Panc1 (cell line): ENCODE results near the gene PARD3. TPM values are rescaled to one million over a fixed set of nuclear protein-coding genes. Genes with fewer than 3 reads are reported as not detected.

ENCODE experiments used
- ATAC-seq: fragments of 200-7000 bp; cut with Tn5 transposase; 2 replicates; pipeline ENCODE4 v1.9.1; 2020; ENCODE audit warnings: mild to moderate bottlenecking, moderate library complexity
- BruUV-seq: library from RNA; stranded (reverse); fragments of 400-500 nt; replicated peaks from 2 replicates; lab custom pipeline; 2021; lab: Mats Ljungman, UMichigan
- CTCF ChIA-PET: fragments of 300-600 bp; sonication (Branson Sonifier 250); formaldehyde crosslinking; loops from one replicate; lab custom pipeline; 2022; ENCODE audit warnings: antibody characterized with exemption; lab: Charles Lee
- POLR2A ChIA-PET: fragments of 300-600 bp; sonication (Branson Sonifier 250); formaldehyde crosslinking; loops from one replicate; lab custom pipeline; 2022; ENCODE audit warnings: antibody characterized with exemption; lab: Charles Lee
- DNase-seq: peaks from one replicate; pipeline ENCODE4 v3.0.0-alpha.2; 2010; ENCODE audit warnings: low read depth, low spot score
- H3K27ac ChIP-seq: 2 replicates; pipeline ENCODE4 v1.5.1; 2011; ENCODE audit warnings: mild to moderate bottlenecking, low read length, inconsistent platforms
- H3K27me3 ChIP-seq: fragments of 200-500 bp; sonication (Bioruptor generic); 2 replicates; pipeline ENCODE4 v1.6.0; 2014; ENCODE audit warnings: low read length, inconsistent platforms; ENCODE audit not compliant: control insufficient read depth, insufficient read depth
- H3K36me3 ChIP-seq: fragments of 200-500 bp; sonication (Bioruptor generic); 2 replicates; pipeline ENCODE4 v1.5.1; 2014; ENCODE audit warnings: inconsistent platforms, mild to moderate bottlenecking, low read length, moderate library complexity; ENCODE audit not compliant: control insufficient read depth, insufficient read depth
- H3K4me1 ChIP-seq: 2 replicates; pipeline ENCODE4 v1.5.1; 2011; ENCODE audit warnings: inconsistent platforms, mild to moderate bottlenecking, low read length, moderate library complexity; ENCODE audit not compliant: control insufficient read depth, insufficient read depth
- H3K4me3 ChIP-seq, 2 experiments: 2 replicates each; pipeline ENCODE4 v1.5.1; 2011 to 2012; ENCODE audit warnings: low read depth in 2 of 2, low read length in 2 of 2, mild to moderate bottlenecking in 2 of 2, inconsistent platforms in 1 of 2, moderate library complexity in 1 of 2
- H3K9me3 ChIP-seq: fragments of 200-500 bp; sonication (Bioruptor generic); 2 replicates; pipeline ENCODE4 v1.5.1; 2014; ENCODE audit warnings: low read depth, mild to moderate bottlenecking, inconsistent platforms, low read length, moderate library complexity; ENCODE audit not compliant: control insufficient read depth, insufficient read depth
- POLR2AphosphoS5 ChIP-seq: IDR thresholded peaks from 2 replicates; pipeline ENCODE4 v1.6.1; 2012; ENCODE audit warnings: mild to moderate bottlenecking, low read depth, low read length, moderate library complexity
- REST ChIP-seq, 2 experiments: IDR thresholded peaks; 2 replicates each; pipeline ENCODE4 v1.6.1; 2011 to 2012; ENCODE audit warnings: low read depth in 2 of 2, control low read depth in 1 of 2, low read length in 1 of 2, mild to moderate bottlenecking in 1 of 2, moderate library complexity in 1 of 2; ENCODE audit not compliant: insufficient read depth in 1 of 2
- SIN3A ChIP-seq: IDR thresholded peaks from 2 replicates; pipeline ENCODE4 v1.6.1; 2012; ENCODE audit warnings: low read depth, mild to moderate bottlenecking, low read length, moderate library complexity, borderline replicate concordance; ENCODE audit not compliant: insufficient read depth
- TCF7L2 ChIP-seq: IDR thresholded peaks from 2 replicates; pipeline ENCODE4 v1.6.1; 2011; ENCODE audit warnings: mild to moderate bottlenecking, low read depth, low read length, inconsistent platforms
- in situ Hi-C: cut with HindIII; loops from 2 replicates; pipeline ENCODE4 v1.10.0; 2016; ENCODE audit warnings: low sequenced_read_pairs, low pct_unique_long_range_greater_than_20kb
- intact Hi-C: fragments of 100-400 bp; cut with micrococcal nuclease; formaldehyde crosslinking; loops from one replicate; pipeline ENCODE4 v1.10.0; 2022; ENCODE audit not compliant: unreplicated experiment
- total RNA-seq: library from RNA; stranded (reverse); gene quantifications from one replicate; pipeline ENCODE4 v1.2.1, GENCODE V29; 2021; ENCODE audit not compliant: unreplicated experiment
- TF ChIP-seq, protein P1 (sequence below): fragments of 450-650 bp; IDR thresholded peaks from 2 replicates; pipeline ENCODE4 v1.5.1; 2017; ENCODE audit warnings: mild to moderate bottlenecking

Gene PARD3
- total RNA-seq, 1 experiment from 2014 or later: 29.8 TPM

- Histone ChIP-seq H3K27ac (no peak overlapping the region), H3K36me3 (no peaks in the 10 kb centered on the region), H3K27me3 (no peaks in the 10 kb centered on the region), H3K4me3 (no peak overlapping the region), H3K9me3 (no peaks in the 10 kb centered on the region), H3K4me1 (no peaks in the 10 kb centered on the region)
- ChIA-PET POLR2A (interaction anchor here (0.6 kb wide), 1 partner anchor 93 kb away, joined by 3 read pairs; no protein-coding TSS in a partner anchor), CTCF (no interaction called here)
- BruUV-seq: no TSS peak
- no peak for DNase-seq
- no peak for ATAC-seq
- intact Hi-C loops (no loop called here), in situ Hi-C loops (no loop called here)
- no peak for TF ChIP-seq REST (IDR thresholded peaks at IDR 0.05; ENCODE audit: insufficient read depth in 1 of 2, low read depth in 2 of 2, low read length in 1 of 2)
- TF ChIP-seq POLR2AphosphoS5: no peak
- TF ChIP-seq, protein P1, sequence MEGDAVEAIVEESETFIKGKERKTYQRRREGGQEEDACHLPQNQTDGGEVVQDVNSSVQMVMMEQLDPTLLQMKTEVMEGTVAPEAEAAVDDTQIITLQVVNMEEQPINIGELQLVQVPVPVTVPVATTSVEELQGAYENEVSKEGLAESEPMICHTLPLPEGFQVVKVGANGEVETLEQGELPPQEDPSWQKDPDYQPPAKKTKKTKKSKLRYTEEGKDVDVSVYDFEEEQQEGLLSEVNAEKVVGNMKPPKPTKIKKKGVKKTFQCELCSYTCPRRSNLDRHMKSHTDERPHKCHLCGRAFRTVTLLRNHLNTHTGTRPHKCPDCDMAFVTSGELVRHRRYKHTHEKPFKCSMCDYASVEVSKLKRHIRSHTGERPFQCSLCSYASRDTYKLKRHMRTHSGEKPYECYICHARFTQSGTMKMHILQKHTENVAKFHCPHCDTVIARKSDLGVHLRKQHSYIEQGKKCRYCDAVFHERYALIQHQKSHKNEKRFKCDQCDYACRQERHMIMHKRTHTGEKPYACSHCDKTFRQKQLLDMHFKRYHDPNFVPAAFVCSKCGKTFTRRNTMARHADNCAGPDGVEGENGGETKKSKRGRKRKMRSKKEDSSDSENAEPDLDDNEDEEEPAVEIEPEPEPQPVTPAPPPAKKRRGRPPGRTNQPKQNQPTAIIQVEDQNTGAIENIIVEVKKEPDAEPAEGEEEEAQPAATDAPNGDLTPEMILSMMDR: no peak
- no peak for TF ChIP-seq TCF7L2
- TF ChIP-seq SIN3A: no peak
These were observed 202.7 kb downstream of the PARD3 start for GRCh38 chr10:34612446-34612845.

DNA sequence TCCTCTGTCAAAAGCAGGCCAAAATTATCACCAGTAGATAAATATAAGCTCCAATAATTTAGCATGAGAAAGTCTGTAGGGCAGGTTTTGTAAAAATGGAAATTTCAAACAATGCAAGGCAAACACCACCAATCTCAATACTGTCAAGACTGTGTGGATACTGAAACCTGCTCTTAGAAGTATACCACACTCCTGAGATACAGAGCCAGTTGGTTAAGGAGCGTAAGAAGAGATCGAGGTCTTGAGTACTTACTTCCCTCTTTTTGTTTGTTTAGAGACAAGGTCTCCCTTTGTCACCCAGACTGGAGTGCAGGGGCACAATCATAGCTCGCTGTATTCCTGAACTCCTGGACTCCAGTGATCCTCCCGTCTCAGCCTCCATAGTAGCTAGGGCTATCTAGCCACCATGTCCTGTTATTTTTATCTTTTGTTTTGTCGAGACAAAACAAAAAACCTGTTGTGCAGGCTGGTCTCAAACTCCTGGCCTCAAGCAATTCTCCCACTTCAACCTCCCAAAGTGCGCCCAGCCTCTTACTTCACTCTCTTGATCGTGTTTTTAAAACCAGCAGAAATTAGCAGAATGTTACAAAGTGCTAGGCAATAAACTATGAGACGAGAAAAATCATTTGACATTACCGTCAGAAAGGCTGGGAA is 205.7 kb downstream of the PARD3 start:
- Histone ChIP-seq H3K4me1 (no peaks in the 10 kb centered on the region), H3K27me3 (no peaks in the 10 kb centered on the region), H3K27ac (peak overlapping the region; percentile 7; the same call in 1 of the 2 replicates), H3K36me3 (no peaks in the 10 kb centered on the region), H3K9me3 (no peaks in the 10 kb centered on the region), H3K4me3 (no peak overlapping the region)
- DNase-seq (no peak), ATAC-seq (no peak)
- ChIA-PET CTCF (no interaction called here), POLR2A (no interaction called here)
- no peak for TF ChIP-seq SIN3A
- no peak for TF ChIP-seq REST (IDR thresholded peaks at IDR 0.05; ENCODE audit: insufficient read depth in 1 of 2, low read depth in 2 of 2, low read length in 1 of 2)
- TF ChIP-seq, protein P1: no peak
- TF ChIP-seq POLR2AphosphoS5: no peak
- no peak for TF ChIP-seq TCF7L2
- in situ Hi-C loops: no loop called here
- intact Hi-C loops: no loop called here
- no TSS peak for BruUV-seq
